GM10266 (cell line): ENCODE results near the gene HOXB4.

Experiments
- DNase-seq: peaks from one replicate; pipeline ENCODE4 v3.0.0; 2012; ENCODE audit errors: extremely low spot score
- TF ChIP-seq, protein P1 (sequence below): IDR thresholded peaks from 2 replicates; pipeline ENCODE4 v1.5.1; 2012; ENCODE audit warnings: mild to moderate bottlenecking, low read depth; ENCODE audit not compliant: control insufficient read depth, insufficient read depth; ENCODE audit errors: missing control alignments

HOXB4 gene

GRCh38 chr17:48548523-48549280 lies 29.4 kb downstream of the HOXB4 start:
- no peak for DNase-seq
- TF ChIP-seq, protein P1, sequence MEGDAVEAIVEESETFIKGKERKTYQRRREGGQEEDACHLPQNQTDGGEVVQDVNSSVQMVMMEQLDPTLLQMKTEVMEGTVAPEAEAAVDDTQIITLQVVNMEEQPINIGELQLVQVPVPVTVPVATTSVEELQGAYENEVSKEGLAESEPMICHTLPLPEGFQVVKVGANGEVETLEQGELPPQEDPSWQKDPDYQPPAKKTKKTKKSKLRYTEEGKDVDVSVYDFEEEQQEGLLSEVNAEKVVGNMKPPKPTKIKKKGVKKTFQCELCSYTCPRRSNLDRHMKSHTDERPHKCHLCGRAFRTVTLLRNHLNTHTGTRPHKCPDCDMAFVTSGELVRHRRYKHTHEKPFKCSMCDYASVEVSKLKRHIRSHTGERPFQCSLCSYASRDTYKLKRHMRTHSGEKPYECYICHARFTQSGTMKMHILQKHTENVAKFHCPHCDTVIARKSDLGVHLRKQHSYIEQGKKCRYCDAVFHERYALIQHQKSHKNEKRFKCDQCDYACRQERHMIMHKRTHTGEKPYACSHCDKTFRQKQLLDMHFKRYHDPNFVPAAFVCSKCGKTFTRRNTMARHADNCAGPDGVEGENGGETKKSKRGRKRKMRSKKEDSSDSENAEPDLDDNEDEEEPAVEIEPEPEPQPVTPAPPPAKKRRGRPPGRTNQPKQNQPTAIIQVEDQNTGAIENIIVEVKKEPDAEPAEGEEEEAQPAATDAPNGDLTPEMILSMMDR, result no peak

- no peak for DNase-seq
- TF ChIP-seq, protein P1, result no peak
Observed at GRCh38 chr17:48547808-48548522, 30.2 kb downstream of the HOXB4 start.

DNA sequence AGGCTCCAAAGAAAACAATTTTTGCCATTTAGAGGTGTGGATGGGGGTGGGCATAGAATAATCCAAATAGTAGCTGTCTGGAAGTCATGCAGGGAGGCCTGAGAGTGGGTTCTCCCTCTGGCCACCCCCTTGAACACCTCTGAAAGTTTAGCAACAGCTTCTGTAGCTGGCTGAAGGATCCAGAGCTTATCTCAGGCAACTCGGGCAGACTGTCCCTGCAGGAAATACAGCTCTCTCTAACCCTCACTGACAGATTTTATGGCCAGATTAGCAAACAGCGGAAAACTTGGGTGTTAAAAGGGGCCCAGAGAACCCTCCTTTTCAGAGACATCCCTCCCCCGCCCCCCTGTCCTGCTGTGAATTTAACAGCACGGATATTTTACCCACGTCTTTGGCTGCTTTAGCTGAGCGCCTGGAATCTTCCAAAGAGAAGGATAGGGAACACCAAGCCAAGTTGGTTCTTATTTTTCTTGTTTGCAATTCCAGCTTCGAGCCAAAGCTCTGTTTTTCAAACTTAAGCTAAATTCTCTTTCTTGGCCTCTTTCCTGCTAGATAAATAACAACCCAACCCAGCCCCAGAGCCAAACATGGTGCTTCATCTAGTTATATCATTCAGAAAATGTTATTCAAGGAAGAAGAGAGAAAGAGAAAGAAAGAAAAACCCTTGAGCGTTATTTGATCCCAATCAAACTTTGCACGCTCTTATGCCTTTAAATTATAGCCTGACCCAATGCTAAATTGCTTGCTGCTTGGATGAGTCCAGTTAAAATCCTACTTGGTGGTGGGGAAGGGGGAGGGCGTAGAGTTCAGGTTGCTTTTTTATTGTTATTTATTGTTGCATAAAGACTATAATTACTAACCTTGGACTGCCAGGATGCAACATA lies 31.0 kb downstream of the HOXB4 start:
- no peak for DNase-seq
- TF ChIP-seq, protein P1, result no peak

DNA sequence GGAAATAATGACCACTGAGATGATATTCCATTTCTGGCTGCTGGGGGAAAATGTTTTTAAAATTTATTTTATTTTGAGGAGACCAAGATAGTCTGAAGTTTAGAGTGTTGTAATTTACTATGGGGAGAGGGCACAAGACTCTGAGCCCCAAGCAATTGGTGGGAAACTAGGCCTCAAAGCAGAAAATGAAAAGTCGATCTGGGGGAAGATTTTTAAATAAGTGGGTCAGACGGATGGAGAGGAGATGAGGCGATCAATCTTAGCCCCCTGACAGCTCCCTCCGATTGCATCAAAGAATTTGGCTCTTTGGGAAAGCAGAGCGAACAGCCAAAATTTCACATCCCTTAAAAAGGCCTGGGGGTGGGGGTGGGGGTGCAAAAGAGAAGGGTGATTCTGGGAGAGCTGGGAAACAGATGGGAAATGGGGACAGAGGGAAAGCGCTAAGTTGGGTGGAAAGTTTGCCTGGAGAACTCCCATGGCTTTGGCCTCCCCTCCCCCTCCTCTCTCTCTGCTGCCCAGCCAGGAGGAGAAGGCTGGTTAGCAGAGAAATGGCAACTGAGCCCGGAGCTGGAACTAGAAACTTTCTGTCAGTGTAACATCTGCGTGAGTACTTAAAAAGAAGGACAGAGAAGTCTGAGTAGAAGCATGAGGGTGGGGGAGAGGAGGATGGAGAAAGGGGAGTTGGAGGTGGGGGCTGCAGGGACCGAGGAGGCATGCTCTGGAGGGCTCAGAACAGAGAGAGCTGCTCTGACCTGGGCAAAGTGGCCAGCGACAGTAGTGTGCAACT lies 31.8 kb downstream of the HOXB4 start:
- TF ChIP-seq, protein P1, result no peak
- DNase-seq, result no peak

DNA sequence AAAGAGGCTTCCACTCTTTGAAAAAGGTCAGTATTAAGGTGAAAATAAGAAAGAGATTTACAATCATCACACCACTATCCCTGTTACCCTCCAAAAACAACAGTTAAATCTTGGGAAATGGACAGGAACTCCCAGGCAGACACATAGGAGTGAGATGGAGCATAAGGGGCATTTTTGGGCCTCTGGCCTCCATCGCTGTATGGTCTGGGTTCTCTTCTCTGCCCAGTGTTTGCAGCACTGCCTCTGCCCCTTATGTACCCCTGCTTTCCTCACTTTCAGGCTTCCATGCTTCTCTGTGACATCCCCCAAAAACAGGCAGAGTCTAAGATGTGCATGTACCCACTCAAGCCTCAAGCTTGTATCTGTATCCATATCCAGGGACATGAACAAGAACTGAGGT lies 32.6 kb downstream of the HOXB4 start:
- DNase-seq, result no peak
- TF ChIP-seq, protein P1, result no peak

DNA sequence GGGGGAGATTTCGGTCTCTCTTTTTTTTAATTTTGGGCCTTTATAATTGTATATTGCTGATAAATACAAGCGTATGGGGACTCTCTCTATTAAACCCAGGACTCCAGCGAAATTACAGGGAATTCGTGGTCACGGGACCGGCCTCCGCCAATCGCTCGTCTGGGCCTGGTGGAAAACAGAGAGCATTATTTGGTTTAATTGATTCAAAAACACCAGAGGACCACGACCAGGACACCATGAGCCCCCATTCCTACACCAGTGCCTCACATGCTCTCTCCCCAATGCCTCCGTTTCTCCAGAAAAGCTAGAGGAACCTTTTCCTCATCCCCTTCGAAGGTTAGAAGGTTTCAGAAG lies 33.2 kb downstream of the HOXB4 start, which contains the start of gene HOXB2:
Gene HOXB2, minus strand, starts transcription at position 88 of the 354 bp plus-strand sequence. CDS start 198 bp downstream, outside the sequence.
- DNase-seq, result no peak
- TF ChIP-seq, protein P1, result no peak
